Measurements from ENCODE around the gene AGPAT4. TPM values are rescaled to one million over a fixed set of nuclear protein-coding genes. Genes with fewer than 3 reads are reported as not detected.

AGPAT4 gene
- total RNA-seq, 1 donor from 2014 or later: 2.2 TPM

DNA sequence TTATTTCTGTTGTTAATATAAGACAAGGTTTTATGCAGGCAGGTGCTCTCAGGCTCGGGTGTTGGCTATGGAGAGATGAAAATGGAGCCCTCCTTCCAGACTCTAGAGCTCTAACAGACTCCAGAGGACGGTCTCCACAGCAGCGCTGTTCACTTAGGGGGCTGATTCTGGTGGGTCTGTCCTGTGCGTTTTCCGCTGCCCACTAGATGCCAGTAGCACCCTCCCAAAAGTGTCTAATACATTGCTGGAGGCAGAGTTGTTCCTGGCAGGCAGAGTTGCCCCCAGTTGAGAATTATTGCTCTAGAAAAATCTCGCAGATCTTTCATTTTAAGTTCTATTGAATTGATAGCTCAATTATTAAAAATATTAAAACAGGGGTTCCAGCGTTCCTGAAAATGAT lies 172.3 kb downstream of the AGPAT4 start:
- H3K27ac ChIP-seq (replicated peaks): no peak overlapping the region
- H3K4me3 ChIP-seq: no peak overlapping the region
- peaks cover 98% of the 10 kb centered on the region for H3K36me3 ChIP-seq
- no peaks in the 10 kb centered on the region for H3K9me3 ChIP-seq (replicated peaks)
- DNase-seq: no peak
- intact Hi-C loops (cut with micrococcal nuclease): no loop called here
- peak; percentile 29 for TF ChIP-seq CTCF (IDR thresholded peaks at IDR 0.05; ENCODE audit: borderline replicate concordance)
- H3K27me3 ChIP-seq (ENCODE audit: low read depth): no peaks in the 10 kb centered on the region
- no peaks in the 10 kb centered on the region for H3K4me1 ChIP-seq

GRCh38 chr6:161100072-161100471 lies 173.8 kb downstream of the AGPAT4 start:
- no peaks in the 10 kb centered on the region for H3K4me1 ChIP-seq
- no peak overlapping the region for H3K27ac ChIP-seq (replicated peaks)
- TF ChIP-seq CTCF (IDR thresholded peaks at IDR 0.05; ENCODE audit: borderline replicate concordance): no peak
- H3K36me3 ChIP-seq: peaks cover 93% of the 10 kb centered on the region
- H3K9me3 ChIP-seq (replicated peaks): no peaks in the 10 kb centered on the region
- DNase-seq: no peak
- intact Hi-C loops (cut with micrococcal nuclease): no loop called here
- no peaks in the 10 kb centered on the region for H3K27me3 ChIP-seq (ENCODE audit: low read depth)
- H3K4me3 ChIP-seq: no peak overlapping the region

DNA sequence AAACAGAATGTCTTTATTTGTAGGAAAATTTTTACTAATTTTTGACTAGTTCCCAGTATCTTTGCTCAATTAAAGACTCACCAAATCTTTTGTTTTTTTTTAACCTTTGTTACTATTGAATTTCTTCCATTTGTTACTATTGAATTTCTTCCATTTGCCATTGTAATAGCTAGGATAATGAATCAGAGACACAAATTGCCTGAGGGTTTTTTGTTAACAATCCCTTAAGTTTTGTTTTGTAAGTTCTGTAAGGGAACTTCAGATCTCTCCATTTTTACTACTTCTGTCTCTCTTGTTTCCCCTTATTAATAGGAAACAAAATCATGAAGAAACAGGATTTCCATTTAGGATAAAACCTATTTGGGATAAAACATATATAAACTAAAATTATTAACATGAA lies 177.9 kb downstream of the AGPAT4 start:
- DNase-seq: no peak
- intact Hi-C loops (cut with micrococcal nuclease): no loop called here
- no peaks in the 10 kb centered on the region for H3K27me3 ChIP-seq (ENCODE audit: low read depth)
- H3K36me3 ChIP-seq: peaks cover 95% of the 10 kb centered on the region
- no peak for TF ChIP-seq CTCF (IDR thresholded peaks at IDR 0.05; ENCODE audit: borderline replicate concordance)
- no peaks in the 10 kb centered on the region for H3K4me1 ChIP-seq
- no peak overlapping the region for H3K4me3 ChIP-seq
- H3K9me3 ChIP-seq (replicated peaks): no peaks in the 10 kb centered on the region
- H3K27ac ChIP-seq (replicated peaks): no peak overlapping the region

DNA sequence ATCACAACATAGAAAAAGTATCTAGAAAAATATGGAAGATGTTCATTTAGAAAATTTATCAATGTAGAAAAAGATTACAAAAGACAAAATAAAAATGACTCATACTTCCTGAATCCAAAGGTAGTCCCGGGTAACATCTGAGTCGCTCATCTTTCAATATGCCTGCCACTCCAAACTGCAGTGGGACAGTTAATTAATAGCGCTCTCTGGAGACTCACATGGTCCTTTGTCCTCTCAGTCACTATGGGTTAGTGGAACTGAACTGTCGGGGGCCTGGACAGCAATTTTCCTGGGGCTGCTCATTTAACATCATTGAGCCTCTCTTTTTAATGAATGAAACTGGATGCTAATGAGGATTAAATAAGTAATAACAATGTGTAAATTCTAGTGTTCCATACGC lies 178.9 kb downstream of the AGPAT4 start:
- intact Hi-C loops (cut with micrococcal nuclease): no loop called here
- no peak for TF ChIP-seq CTCF (IDR thresholded peaks at IDR 0.05; ENCODE audit: borderline replicate concordance)
- H3K9me3 ChIP-seq (replicated peaks): no peaks in the 10 kb centered on the region
- H3K27ac ChIP-seq (replicated peaks): no peak overlapping the region
- no peak for DNase-seq
- H3K27me3 ChIP-seq (ENCODE audit: low read depth): no peaks in the 10 kb centered on the region
- no peak overlapping the region for H3K4me3 ChIP-seq
- peaks cover 93% of the 10 kb centered on the region for H3K36me3 ChIP-seq
- H3K4me1 ChIP-seq: no peaks in the 10 kb centered on the region

DNA sequence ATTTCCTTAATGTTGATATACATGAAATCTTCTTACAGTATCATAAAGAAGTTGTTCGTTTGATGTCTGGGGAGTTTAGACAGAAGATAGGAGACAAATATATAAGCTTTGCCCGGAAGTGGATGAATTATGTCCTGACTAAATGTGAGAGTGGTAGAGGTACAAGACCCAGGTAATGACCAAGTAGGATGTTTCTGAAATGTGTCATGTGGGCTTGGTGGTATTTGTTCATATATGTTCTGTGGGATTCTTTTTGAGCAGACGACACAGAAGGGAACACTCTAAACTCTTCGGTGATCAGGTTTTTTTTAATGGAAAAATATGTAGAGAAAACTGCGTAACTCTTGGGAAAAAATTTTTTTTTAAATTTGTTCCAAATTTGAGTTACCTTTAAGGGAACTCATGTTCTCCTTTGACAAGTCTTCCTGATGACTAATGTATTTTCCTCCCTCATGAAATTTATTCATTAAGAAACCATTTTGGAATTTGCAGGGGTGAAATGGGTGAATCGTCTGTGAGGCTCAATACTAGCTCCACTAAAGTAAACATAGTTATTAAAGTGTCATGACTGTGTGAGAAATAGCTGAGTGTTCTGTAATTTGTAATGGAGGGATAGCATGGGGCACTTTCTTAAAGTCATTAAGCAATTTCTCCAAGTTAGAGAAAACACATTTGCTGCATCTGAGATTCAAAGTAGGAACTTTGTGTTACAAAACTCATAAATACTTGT lies 181.7 kb downstream of the AGPAT4 start:
- H3K27ac ChIP-seq (replicated peaks): no peak overlapping the region
- peaks cover 93% of the 10 kb centered on the region for H3K36me3 ChIP-seq
- H3K27me3 ChIP-seq (ENCODE audit: low read depth): no peaks in the 10 kb centered on the region
- H3K4me3 ChIP-seq: no peak overlapping the region
- intact Hi-C loops (cut with micrococcal nuclease): no loop called here
- no peak for TF ChIP-seq CTCF (IDR thresholded peaks at IDR 0.05; ENCODE audit: borderline replicate concordance)
- DNase-seq: no peak
- H3K4me1 ChIP-seq: no peaks in the 10 kb centered on the region
- H3K9me3 ChIP-seq (replicated peaks): no peaks in the 10 kb centered on the region
